ENCODE data around the gene CYP2A6.
"Not testable (repeated sequence)": the region's sequence is repeated elsewhere in the genome, so short reads cannot be mapped to it uniquely, and the experiment has no call there.

DNA sequence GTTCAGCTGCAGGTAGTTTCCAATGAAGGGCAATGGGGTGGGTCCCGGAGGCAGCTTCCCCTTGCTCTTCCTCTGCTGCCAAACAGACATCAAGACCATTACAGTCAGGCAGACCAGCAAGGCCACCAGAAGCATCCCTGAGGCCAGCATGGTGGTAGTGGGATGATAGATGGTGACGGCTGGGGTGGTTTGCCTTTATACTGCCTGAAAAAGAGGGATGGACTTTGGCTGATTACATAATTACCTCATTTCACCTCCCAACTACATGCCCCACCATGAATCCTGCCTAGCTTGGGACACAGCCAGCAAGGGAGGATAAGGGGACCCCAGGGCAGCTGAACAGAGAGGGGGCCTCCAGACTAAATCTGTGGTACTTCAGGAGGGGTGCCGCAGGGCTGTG lies at the start of gene CYP2A6:
- TF ChIP-seq RCOR1 (IDR thresholded peaks at IDR 0.05; ENCODE audit: insufficient replicate concordance, low read length); POLR2A (IDR thresholded peaks at IDR 0.05; ENCODE audit: low read depth, low read length); BHLHE40 (IDR thresholded peaks at IDR 0.05; ENCODE audit: low read depth, low read length); MXI1 (IDR thresholded peaks at IDR 0.05; ENCODE audit: borderline replicate concordance, low read depth, low read length); CHD1 (IDR thresholded peaks at IDR 0.05; ENCODE audit: low read depth, low read length); SMC3 (IDR thresholded peaks at IDR 0.05; ENCODE audit: low read depth, low read length); RAD21 (IDR thresholded peaks at IDR 0.05; ENCODE audit: low read length); FOS (IDR thresholded peaks at IDR 0.05; ENCODE audit: low read depth, low read length); RFX5 (IDR thresholded peaks at IDR 0.05; ENCODE audit: low read depth, low read length); CEBPB (IDR thresholded peaks at IDR 0.05; ENCODE audit: low read depth, low read length): not testable (repeated sequence)
- TF ChIP-seq, protein P1, sequence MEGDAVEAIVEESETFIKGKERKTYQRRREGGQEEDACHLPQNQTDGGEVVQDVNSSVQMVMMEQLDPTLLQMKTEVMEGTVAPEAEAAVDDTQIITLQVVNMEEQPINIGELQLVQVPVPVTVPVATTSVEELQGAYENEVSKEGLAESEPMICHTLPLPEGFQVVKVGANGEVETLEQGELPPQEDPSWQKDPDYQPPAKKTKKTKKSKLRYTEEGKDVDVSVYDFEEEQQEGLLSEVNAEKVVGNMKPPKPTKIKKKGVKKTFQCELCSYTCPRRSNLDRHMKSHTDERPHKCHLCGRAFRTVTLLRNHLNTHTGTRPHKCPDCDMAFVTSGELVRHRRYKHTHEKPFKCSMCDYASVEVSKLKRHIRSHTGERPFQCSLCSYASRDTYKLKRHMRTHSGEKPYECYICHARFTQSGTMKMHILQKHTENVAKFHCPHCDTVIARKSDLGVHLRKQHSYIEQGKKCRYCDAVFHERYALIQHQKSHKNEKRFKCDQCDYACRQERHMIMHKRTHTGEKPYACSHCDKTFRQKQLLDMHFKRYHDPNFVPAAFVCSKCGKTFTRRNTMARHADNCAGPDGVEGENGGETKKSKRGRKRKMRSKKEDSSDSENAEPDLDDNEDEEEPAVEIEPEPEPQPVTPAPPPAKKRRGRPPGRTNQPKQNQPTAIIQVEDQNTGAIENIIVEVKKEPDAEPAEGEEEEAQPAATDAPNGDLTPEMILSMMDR (conservative IDR thresholded peaks at IDR 0.05; ENCODE audit: low read depth, low read length), result not testable (repeated sequence)
- TF ChIP-seq, protein P2, sequence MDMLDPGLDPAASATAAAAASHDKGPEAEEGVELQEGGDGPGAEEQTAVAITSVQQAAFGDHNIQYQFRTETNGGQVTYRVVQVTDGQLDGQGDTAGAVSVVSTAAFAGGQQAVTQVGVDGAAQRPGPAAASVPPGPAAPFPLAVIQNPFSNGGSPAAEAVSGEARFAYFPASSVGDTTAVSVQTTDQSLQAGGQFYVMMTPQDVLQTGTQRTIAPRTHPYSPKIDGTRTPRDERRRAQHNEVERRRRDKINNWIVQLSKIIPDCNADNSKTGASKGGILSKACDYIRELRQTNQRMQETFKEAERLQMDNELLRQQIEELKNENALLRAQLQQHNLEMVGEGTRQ (IDR thresholded peaks at IDR 0.05; ENCODE audit: low read depth, low read length), result not testable (repeated sequence)
- TF ChIP-seq, protein P3, sequence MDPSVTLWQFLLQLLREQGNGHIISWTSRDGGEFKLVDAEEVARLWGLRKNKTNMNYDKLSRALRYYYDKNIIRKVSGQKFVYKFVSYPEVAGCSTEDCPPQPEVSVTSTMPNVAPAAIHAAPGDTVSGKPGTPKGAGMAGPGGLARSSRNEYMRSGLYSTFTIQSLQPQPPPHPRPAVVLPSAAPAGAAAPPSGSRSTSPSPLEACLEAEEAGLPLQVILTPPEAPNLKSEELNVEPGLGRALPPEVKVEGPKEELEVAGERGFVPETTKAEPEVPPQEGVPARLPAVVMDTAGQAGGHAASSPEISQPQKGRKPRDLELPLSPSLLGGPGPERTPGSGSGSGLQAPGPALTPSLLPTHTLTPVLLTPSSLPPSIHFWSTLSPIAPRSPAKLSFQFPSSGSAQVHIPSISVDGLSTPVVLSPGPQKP (IDR thresholded peaks at IDR 0.05; ENCODE audit: borderline replicate concordance, low read depth, low read length), result not testable (repeated sequence)

Measured in IMR-90 (cell line).